Measurements from ENCODE around the gene CFAP74.
A peak's percentile ranks its signal among the peaks of the same experiment; 100 is the strongest.

Gene CFAP74

GRCh38 chr1:1883092-1883873, 120.3 kb downstream of the CFAP74 start:
- H3K27me3 ChIP-seq (ENCODE audit: insufficient read depth, low read length, poor library complexity) = no peaks in the 10 kb centered on the region
- H3K79me2 ChIP-seq (ENCODE audit: insufficient read depth, low read length) = peaks cover 100% of the 10 kb centered on the region
- H3K4me3 ChIP-seq (ENCODE audit: low read depth in 1 of 2, low read length in 2 of 2) = no peak overlapping the region
- no peak overlapping the region for H3K9ac ChIP-seq (ENCODE audit: low read depth, low read length)
- no peaks in the 10 kb centered on the region for H3K9me3 ChIP-seq (ENCODE audit: insufficient read depth, low read length, severe bottlenecking)
- peaks cover 33% of the 10 kb centered on the region for H3K36me3 ChIP-seq (ENCODE audit: insufficient read depth, low read length)
- H3K4me2 ChIP-seq (ENCODE audit: insufficient read depth, low read length) = no peak overlapping the region
- H3K4me1 ChIP-seq (ENCODE audit: insufficient read depth, low read length) = peaks cover 24% of the 10 kb centered on the region
- ATAC-seq (ENCODE audit: insufficient read depth, low read depth) = no peak
- DNase-seq = no peak
- H3K27ac ChIP-seq (ENCODE audit: low read length) = no peak overlapping the region
- no peak overlapping the region for H2AFZ ChIP-seq (ENCODE audit: low read depth, low read length)
- no peak for TF ChIP-seq EZH2 (IDR thresholded peaks at IDR 0.05; ENCODE audit: borderline replicate concordance, low read depth, low read length, severe bottlenecking)
- TF ChIP-seq CTCF (IDR thresholded peaks at IDR 0.05; ENCODE audit: borderline replicate concordance, extremely low read depth, low read length, poor library complexity, severe bottlenecking) = no peak
- H4K20me1 ChIP-seq (ENCODE audit: insufficient read depth, low read length) = peaks cover 84% of the 10 kb centered on the region

- no peak for DNase-seq
- H4K20me1 ChIP-seq (ENCODE audit: insufficient read depth, low read length) = peaks cover 80% of the 10 kb centered on the region
- peaks cover 10% of the 10 kb centered on the region for H3K4me1 ChIP-seq (ENCODE audit: insufficient read depth, low read length)
Measured at GRCh38 chr1:1881727-1882126, 121.9 kb downstream of the CFAP74 start.

GRCh38 chr1:1880617-1881312, 122.8 kb downstream of the CFAP74 start:
- peaks cover 80% of the 10 kb centered on the region for H4K20me1 ChIP-seq (ENCODE audit: insufficient read depth, low read length)
- no peak overlapping the region for H3K4me2 ChIP-seq (ENCODE audit: insufficient read depth, low read length)
- H3K79me2 ChIP-seq (ENCODE audit: insufficient read depth, low read length) = peaks cover 100% of the 10 kb centered on the region
- H2AFZ ChIP-seq (ENCODE audit: low read depth, low read length) = no peak overlapping the region
- ATAC-seq (ENCODE audit: insufficient read depth, low read depth) (no peak), DNase-seq (no peak)
- H3K9me3 ChIP-seq (ENCODE audit: insufficient read depth, low read length, severe bottlenecking) = no peaks in the 10 kb centered on the region
- no peak overlapping the region for H3K9ac ChIP-seq (ENCODE audit: low read depth, low read length)
- no peak for TF ChIP-seq EZH2 (IDR thresholded peaks at IDR 0.05; ENCODE audit: borderline replicate concordance, low read depth, low read length, severe bottlenecking)
- no peak for TF ChIP-seq CTCF (IDR thresholded peaks at IDR 0.05; ENCODE audit: borderline replicate concordance, extremely low read depth, low read length, poor library complexity, severe bottlenecking)
- H3K4me1 ChIP-seq (ENCODE audit: insufficient read depth, low read length) = peaks cover 4% of the 10 kb centered on the region; the same call in 1 of the 2 replicates
- H3K27me3 ChIP-seq (ENCODE audit: insufficient read depth, low read length, poor library complexity) = no peaks in the 10 kb centered on the region
- no peak overlapping the region for H3K4me3 ChIP-seq (ENCODE audit: low read depth in 1 of 2, low read length in 2 of 2)
- peaks cover 52% of the 10 kb centered on the region for H3K36me3 ChIP-seq (ENCODE audit: insufficient read depth, low read length)
- H3K27ac ChIP-seq (ENCODE audit: low read length) = no peak overlapping the region

More at GRCh38 chr1:1881727-1882126, 121.9 kb downstream of the CFAP74 start:
- TF ChIP-seq CTCF (IDR thresholded peaks at IDR 0.05; ENCODE audit: borderline replicate concordance, extremely low read depth, low read length, poor library complexity, severe bottlenecking) = no peak
- no peak for TF ChIP-seq EZH2 (IDR thresholded peaks at IDR 0.05; ENCODE audit: borderline replicate concordance, low read depth, low read length, severe bottlenecking)
- H3K27me3 ChIP-seq (ENCODE audit: insufficient read depth, low read length, poor library complexity) = no peaks in the 10 kb centered on the region
- H3K4me3 ChIP-seq (ENCODE audit: low read depth in 1 of 2, low read length in 2 of 2) = no peak overlapping the region
- H2AFZ ChIP-seq (ENCODE audit: low read depth, low read length) = no peak overlapping the region
- H3K36me3 ChIP-seq (ENCODE audit: insufficient read depth, low read length) = peaks cover 42% of the 10 kb centered on the region
- no peak for ATAC-seq (ENCODE audit: insufficient read depth, low read depth)
- H3K9ac ChIP-seq (ENCODE audit: low read depth, low read length) = no peak overlapping the region
- H3K9me3 ChIP-seq (ENCODE audit: insufficient read depth, low read length, severe bottlenecking) = no peaks in the 10 kb centered on the region
- 0 out of 2 replicates have a peak overlapping the region, but pooled peaks have one; percentile 22 for H3K4me2 ChIP-seq (ENCODE audit: insufficient read depth, low read length)
- H3K27ac ChIP-seq (ENCODE audit: low read length) = no peak overlapping the region
- H3K79me2 ChIP-seq (ENCODE audit: insufficient read depth, low read length) = peaks cover 100% of the 10 kb centered on the region

Measured in DND-41 (cell line).